ENCODE results near the gene TDRD7.

DNA sequence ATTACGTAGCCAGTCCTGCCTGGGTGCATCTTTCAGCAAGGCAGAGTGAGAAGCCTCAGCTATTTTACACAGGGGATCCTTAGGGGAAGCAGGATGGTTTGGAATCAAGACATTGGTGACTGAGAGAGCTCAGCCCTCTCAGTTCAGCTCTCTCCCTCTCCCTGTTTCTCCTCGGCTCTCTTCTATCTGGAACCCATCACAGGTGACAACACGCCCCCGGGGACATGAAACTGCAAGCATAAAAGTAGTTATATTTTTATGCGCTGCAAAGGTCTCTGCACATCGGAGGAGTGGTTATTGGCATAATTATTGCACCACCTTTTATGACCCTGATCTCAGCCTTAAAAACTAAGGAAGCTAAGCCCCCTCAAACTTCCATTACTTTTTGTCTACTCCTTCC is 103.8 kb downstream of the TDRD7 start:
- TF ChIP-seq POLR2AphosphoS5 (IDR thresholded peaks at IDR 0.05; ENCODE audit: low read depth): no peak
- TF ChIP-seq, protein P1, sequence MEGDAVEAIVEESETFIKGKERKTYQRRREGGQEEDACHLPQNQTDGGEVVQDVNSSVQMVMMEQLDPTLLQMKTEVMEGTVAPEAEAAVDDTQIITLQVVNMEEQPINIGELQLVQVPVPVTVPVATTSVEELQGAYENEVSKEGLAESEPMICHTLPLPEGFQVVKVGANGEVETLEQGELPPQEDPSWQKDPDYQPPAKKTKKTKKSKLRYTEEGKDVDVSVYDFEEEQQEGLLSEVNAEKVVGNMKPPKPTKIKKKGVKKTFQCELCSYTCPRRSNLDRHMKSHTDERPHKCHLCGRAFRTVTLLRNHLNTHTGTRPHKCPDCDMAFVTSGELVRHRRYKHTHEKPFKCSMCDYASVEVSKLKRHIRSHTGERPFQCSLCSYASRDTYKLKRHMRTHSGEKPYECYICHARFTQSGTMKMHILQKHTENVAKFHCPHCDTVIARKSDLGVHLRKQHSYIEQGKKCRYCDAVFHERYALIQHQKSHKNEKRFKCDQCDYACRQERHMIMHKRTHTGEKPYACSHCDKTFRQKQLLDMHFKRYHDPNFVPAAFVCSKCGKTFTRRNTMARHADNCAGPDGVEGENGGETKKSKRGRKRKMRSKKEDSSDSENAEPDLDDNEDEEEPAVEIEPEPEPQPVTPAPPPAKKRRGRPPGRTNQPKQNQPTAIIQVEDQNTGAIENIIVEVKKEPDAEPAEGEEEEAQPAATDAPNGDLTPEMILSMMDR (IDR thresholded peaks at IDR 0.05; ENCODE audit: insufficient read depth, low read length): no peak
- TF ChIP-seq, protein P2, sequence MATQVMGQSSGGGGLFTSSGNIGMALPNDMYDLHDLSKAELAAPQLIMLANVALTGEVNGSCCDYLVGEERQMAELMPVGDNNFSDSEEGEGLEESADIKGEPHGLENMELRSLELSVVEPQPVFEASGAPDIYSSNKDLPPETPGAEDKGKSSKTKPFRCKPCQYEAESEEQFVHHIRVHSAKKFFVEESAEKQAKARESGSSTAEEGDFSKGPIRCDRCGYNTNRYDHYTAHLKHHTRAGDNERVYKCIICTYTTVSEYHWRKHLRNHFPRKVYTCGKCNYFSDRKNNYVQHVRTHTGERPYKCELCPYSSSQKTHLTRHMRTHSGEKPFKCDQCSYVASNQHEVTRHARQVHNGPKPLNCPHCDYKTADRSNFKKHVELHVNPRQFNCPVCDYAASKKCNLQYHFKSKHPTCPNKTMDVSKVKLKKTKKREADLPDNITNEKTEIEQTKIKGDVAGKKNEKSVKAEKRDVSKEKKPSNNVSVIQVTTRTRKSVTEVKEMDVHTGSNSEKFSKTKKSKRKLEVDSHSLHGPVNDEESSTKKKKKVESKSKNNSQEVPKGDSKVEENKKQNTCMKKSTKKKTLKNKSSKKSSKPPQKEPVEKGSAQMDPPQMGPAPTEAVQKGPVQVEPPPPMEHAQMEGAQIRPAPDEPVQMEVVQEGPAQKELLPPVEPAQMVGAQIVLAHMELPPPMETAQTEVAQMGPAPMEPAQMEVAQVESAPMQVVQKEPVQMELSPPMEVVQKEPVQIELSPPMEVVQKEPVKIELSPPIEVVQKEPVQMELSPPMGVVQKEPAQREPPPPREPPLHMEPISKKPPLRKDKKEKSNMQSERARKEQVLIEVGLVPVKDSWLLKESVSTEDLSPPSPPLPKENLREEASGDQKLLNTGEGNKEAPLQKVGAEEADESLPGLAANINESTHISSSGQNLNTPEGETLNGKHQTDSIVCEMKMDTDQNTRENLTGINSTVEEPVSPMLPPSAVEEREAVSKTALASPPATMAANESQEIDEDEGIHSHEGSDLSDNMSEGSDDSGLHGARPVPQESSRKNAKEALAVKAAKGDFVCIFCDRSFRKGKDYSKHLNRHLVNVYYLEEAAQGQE (IDR thresholded peaks at IDR 0.05; ENCODE audit: insufficient replicate concordance, low read depth): no peak
- TF ChIP-seq GABPA (IDR thresholded peaks at IDR 0.05; ENCODE audit: low read depth): no peak
- TF ChIP-seq SPI1 (IDR thresholded peaks at IDR 0.05; ENCODE audit: borderline replicate concordance, low read depth): no peak

Data from HL-60 (cell line).